Inflammatory macrophage treated with lipopolysaccharide for 1 hour (primary cell): Measurements from ENCODE around the gene COL20A1.
"Not testable (repeated sequence)": the region's sequence is repeated elsewhere in the genome, so short reads cannot be mapped to it uniquely, and the experiment has no call there.

Source experiments
- DNase-seq, 2 donors: peaks; one replicate each; pipeline ENCODE4 v3.0.0-alpha.2; 2020 to 2022

The COL20A1 gene

DNA sequence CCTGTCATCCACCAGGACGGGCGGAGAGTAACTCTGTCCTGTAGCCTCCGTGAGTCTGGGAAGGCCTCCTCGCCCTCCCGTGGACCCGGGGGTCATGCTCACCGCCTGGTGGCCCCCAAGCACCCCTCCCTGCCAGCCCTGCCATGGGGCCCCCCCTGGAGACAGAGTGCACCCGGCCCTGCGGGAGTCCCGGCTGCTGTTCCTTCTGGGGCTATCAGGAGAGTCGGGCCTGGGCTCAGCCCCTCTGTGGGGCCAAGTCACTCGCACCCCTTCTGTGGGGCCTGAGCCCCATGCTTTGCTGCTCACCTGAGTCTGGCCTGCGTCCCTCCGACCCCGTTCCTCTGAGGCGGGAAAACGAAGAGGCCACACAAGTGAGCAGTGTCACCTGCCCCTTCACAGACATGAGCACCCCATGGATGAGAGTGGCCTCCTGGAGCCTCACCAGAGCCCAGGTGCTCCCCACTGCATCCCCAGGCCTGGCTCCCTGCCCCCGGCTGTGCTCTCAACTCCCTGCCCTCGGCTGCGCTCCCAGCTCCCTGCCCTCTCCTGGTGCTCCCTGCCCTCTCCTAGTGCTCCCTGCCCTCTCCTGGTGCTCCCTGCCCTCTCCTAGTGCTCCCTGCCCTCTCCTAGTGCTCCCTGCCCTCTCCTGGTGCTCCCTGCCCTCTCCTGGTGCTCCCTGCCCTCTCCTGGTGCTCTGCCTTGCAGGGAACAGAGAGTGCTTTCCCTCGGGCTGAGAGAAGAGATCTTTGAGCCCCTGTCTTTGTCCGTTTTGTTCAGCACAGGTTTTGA is 72.8 kb downstream of the COL20A1 start:
- no peak for DNase-seq

DNA sequence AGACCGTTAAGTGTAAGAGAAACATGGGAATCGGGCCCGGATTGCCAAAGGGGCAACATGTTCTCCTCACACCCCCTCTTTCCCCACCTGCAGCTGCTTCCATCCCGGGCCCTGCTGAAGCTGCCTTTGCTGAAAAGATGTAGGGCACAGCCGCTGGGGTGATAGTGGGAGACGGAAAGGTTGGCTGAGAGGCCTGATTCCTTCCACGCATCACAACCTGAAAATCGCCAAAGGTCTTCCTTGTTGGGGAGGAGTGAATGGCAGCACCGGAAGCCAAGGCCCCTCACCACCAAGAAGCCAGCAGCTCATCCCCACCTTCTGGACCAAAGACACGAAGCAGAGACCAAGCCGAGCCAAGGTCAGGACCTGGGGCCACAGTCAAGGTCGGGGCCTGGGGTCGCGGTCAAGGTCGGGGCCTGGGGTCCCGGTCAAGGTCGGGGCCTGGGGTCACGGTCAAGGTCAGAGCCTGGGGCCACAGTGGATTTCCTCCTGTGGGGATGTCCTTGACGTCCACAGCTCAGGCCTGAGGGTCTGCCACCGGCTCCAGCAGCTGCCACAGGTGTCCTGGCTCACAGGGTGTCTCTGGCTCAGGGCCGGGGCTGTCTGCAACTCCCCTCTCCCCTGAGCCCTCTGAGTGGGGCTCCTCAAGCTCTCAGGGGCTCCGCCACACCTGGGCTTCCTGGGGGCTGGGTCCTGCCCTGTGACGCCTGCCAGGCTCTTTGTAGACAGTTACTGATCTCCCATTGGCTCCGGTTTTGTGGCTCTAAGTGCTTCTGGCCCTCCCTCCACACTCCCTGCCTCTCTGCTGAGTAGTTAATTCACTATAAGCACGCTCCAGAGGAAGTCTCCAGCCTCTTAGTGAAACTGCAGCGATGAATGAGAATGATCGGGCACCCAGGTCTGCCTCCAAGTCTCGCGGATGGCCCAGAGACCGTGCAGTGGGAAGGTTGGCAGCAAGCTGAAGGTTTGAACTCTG is 73.7 kb downstream of the COL20A1 start:
- DNase-seq, result no peak

GRCh38 chr20:63367446-63368055 is 74.6 kb downstream of the COL20A1 start:
- DNase-seq, result no peak

DNA sequence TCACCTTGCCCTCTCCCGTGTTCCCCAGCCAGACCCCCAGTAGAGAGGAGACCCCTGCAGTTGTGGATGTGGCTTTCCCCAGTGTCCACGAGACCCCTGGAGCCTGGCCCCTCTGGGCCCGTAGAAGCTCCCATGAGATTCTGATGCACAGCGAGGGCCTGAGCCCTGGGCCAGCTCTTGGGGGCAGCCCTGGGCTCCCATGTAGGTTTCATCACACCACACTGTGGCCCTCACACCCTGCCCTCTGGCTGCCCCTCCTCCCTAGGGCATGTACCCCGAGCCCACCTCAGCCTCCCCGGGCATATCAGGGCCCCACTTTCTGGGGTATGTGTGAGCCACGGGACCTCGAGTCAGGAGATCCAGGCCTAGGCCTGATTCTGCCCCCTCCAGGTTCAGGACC is 75.2 kb downstream of the COL20A1 start:
- DNase-seq, result no peak

- no peak for DNase-seq
These were observed 76.1 kb downstream of the COL20A1 start for GRCh38 chr20:63369024-63369530.

- DNase-seq, result no peak
These were observed 77.0 kb downstream of the COL20A1 start for GRCh38 chr20:63369724-63370617.

DNA sequence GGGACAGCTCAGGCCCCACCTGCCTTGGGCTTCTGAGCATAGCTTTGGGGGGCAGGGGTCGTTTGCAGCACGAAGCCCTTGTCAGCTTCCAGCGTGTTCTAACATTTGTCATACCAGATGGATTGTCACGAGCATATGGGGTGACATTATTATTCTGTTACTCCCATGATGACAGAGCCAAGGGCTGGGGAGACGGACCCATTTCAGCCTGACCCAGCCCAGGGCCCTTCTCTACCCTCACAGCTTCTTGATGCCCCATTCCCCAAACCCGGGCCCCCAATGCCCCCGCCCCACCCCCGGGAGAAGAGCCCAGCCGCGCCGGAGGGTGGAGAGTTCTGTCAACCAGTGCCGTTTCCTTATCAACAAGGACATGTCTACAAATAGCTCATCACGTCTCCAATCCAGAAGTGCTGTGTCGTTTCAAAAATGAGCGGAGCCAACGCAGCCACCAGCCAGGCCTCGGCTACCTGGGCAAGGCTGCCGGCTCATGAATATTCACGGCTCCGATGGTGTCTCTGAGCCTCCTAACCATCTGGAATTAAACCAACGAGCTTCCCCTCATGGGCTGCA is 77.7 kb downstream of the COL20A1 start:
- no peak for DNase-seq

GRCh38 chr20:63371291-63371865 is 78.4 kb downstream of the COL20A1 start:
- no peak for DNase-seq

GRCh38 chr20:63372971-63373885 is 80.2 kb downstream of the COL20A1 start:
- DNase-seq, result no peak

DNA sequence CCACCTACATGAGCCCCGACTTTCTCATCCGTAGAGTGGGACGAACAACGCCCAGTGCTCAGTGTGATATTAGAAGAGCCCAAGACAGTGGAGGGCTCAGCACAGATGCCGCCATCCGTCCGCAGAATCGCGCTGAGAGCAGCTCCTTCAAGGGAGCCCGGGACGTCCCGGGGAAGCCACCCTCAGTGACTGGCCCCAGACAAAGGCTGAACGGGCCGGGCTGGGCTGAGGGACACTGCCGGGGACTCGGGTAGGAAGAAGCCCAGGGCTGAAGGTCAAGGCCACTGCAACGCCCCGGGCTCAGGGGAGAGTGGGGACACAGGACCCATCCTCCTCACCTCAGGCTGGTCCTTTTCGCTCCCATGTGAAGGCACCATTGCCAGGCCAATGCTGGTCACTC is 81.0 kb downstream of the COL20A1 start:
- DNase-seq, result no peak

- no peak for DNase-seq
These were observed 81.5 kb downstream of the COL20A1 start for GRCh38 chr20:63374504-63374903.

DNA sequence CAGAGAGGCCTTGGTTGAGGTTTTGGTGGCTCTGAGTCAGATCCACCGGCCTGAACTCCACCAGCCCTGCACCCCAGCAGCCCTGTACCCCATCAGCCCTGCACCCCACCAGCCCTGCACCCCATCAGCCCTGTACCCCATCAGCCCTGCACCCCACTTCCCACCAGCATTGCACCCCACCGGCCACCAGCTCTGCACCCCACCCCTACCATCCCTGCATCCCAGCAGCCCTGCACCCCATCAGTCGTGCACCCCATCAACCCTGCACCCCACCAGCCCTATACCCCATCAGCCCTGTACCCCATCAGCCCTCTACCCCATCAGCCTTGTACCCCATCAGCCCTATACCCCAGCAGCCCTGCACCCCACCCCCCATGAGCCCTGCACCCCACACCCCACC is 82.5 kb downstream of the COL20A1 start:
- DNase-seq, result no peak

GRCh38 chr20:63376283-63377250 is 83.6 kb downstream of the COL20A1 start:
- peak in 1 of 2 donors; percentile 4 for DNase-seq

DNA sequence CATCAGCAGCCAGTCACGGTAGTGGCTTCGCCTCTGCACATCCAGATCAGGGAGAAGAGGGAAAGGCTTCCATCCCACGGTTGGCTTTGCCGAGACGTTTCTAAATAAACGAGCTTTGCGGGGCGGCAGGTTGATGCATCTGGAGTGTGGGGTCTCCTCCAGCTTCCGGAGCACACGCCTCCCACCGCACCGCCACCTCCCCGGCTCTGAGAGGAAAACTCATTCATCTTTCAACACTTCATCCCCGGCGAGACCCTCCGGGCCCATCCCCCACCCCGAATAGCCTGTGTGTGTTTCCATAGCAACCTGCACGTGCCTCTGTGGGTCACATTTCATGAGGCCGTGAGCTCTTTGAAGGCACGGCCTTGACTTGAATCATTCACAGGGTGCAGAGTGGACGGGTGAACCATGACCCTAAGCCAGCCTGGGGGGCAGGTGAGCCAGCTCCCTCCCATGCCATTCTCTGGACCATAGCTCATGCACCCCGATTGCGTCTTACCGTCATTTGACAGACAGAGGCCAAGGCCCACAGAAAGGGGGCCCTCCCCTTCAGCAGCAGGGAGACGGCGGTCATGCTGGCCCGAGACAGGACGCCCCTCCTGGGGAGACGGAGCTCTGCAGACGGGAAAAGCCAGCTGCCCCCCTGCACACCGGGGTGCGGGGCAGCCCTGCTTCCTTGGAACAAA is 84.4 kb downstream of the COL20A1 start:
- DNase-seq, result no peak

GRCh38 chr20:63377951-63378381 is 85.0 kb downstream of the COL20A1 start:
- DNase-seq, result no peak

- DNase-seq, result no peak
These were observed 85.6 kb downstream of the COL20A1 start for GRCh38 chr20:63378626-63379025.

DNA sequence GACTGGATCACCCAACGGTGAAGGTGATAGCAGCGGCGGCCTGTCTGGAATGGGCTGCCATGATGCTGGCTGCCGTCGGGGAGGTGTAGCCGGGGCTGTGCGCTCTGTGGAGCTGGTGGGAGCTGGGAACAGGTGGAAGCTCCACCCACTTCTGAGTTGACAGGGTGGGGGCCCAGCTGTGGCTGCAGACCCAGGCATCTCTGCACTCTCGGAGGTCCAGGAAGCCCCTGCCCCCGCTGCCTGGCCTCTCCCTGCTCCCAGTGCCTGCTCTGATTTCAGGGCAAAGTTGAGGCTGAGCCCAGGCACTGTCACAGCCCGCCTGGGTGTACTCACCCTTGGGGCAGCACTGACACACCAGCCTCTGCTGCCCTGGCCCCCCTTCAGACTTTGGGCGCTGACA is 86.3 kb downstream of the COL20A1 start:
- DNase-seq, result no peak

DNA sequence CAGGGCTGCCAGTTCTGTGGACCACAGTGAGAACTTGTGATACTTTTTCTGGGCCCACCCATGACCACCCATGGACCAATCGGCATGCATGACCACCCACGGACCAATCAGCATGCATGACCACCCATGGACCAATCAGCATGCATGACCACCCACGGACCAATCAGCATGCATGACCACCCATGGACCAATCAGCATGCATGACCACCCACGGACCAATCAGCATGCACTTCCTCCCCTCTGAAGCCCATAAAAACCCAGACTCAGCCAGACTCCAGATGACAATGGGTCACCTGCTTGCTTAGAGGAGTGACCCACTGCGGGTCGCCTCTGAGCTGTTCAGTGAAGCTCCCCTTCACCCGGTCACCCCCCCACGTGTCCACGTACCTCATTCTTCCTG is 86.9 kb downstream of the COL20A1 start:
- DNase-seq, result not testable (repeated sequence)
